ENCODE measurements around the gene LPIN1.

LPIN1 gene

DNA sequence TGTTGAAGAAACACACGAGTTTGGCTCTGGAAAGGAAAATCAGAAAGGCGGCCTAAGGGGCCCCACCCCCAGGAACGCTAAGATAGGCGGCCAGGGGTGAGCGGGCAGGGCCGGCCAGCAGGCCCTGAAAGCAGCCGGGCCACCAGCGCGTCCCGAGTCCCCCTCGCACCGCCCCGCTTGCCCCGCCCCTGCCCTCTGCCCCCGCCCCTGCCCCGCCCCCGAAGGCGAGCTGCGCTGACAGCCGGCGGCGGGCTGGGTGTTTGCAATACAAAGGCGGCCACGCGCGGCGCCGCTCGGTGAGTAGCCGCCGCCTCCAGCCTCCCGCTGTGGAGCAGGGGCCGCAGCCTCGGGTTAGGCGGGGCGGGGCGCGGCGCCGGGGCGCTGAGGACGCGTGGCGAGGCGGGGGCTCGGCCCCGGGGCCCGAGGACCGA is at the start of gene LPIN1:
Gene LPIN1, plus strand, starts transcription at position 257 of the 431 bp plus-strand sequence. CDS start 18,910 bp downstream, outside the sequence.
- DNase-seq (ENCODE audit: low read depth): peak; percentile 75

GRCh38 chr2:11696736-11697102 is 49.7 kb upstream of the LPIN1 start:
- DNase-seq (ENCODE audit: low read depth): no peak

DNA sequence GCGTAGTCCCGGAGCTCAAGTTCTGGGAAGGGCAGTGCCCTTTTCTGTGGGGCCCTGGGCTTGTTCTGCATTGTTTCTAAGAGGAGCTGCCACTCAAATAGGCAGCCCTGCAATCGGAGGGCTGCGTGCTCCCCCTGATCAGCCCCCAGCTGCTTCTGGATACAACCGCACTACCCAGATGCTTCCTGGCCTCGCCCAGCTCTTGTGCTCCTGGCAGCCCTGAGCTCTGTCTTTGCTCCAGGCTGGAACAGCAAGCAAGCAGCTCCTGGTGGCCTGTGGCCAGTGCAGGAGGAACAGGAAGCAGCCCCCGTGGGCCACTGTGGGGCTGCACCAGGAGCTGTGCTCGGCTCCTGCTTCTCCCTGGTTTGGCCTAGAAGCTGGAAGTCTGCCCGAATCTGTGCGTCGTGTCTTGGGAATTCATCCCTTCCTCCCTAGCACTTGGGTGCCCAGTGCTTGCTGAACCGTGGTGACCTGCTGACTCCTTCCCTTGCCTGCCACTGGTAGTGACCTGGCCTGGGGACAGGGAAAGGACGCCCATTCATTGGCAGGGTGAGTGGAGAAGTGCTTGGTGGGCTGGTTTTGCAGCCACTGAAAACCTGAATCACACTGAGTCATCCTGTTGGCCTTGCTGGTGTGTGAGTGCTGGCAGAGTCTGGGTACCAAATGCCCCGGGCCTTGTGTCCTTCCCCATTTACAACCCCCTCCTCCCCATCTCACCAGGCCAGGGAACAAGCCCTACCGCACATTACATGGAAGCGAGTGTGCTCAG is 49.1 kb upstream of the LPIN1 start:
- DNase-seq (ENCODE audit: low read depth): no peak

DNA sequence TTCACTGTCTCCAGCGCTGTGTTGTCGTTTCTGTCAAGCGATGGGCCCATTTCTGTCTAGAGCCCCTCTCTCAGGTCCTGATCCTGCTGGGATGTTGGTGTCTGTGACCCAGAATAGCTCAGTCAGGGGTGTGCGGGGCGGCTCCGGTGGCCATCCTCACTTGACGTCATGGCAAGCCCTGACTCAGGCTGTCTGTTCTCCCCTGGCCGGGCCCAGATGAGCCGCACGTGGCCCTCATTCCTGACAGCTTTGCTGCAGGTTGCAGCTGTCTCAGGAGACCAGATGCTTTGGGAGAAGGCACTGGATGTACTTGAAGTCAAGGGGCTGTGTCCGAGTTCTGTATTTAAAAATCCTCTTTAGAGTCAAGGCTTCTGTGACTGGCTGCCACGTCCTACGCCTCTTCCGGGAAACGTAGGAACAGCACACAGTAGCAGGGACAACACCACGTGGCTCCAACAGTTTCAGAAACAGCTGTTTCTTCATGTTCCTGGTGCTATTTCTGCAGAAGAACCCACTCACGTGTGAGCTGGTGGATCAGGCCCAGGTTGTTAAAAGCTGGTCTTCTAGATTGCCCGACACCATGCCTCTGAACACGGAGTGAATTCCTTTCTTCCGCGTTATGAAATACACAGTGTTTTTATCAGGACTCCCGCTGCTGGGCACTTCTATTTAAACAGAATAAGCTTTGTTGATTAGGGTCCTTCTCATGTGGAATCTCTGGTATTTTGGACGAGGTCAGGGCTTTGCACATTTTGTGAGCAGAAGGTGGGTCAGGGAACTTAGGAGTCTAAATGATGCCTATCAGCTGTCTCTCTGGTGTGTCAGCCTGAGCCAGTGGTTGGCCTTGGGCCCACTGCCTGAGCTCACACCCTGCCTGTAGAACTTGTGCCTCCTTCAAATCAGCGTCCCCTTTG is 48.2 kb upstream of the LPIN1 start:
- DNase-seq (ENCODE audit: low read depth): no peak

DNA sequence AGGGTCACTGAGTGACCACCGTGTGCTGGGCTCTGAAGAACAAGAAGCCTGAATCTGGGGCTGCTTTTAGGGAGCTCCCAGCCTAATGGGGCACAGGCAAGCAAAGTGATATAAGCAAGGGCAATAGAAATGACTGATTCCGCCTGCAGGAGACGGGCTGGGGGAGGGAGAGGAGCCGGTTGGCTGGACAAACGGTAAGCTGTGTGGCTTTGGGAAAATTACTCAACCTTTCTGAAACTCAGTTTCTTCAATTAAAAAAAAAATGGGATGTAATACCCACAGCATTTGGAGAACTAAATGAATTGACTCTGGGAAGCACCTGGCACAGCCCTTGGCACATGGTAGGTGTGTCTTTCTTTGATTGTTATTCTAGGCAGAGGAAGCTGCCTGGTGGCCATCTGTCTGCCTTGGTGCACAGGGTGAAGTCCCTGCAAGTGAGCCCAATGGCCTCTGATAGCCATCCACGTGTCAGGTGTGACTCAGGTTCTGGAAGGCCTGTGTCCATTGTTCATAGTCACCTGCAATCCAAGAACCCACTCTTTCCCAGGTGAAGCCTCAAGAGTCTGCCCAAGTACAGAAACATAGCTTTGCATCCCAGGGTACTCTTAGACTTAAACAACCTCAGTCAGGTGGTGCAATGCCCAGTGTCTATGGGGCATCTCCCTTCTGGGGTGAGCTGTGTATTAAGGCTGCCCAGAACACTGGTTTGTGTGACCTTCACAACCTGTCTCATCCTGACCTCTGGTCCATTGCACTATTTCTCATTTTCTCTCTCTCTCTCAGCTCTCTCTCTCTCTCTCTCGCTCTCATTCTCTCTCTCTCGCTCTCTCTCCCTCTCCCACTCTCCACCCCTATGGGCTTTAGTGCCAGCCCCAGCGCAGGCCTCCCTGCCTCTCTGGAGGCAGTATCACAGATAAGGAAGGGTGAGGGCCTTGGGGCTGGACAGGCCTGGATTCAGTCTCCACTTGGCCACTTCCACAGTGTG is 46.5 kb upstream of the LPIN1 start:
- DNase-seq (ENCODE audit: low read depth): no peak

- DNase-seq (ENCODE audit: low read depth): no peak
Observed at GRCh38 chr2:11701206-11701605, 45.2 kb upstream of the LPIN1 start.

- DNase-seq (ENCODE audit: low read depth): no peak
Observed at GRCh38 chr2:11701751-11702301, 44.6 kb upstream of the LPIN1 start.

DNA sequence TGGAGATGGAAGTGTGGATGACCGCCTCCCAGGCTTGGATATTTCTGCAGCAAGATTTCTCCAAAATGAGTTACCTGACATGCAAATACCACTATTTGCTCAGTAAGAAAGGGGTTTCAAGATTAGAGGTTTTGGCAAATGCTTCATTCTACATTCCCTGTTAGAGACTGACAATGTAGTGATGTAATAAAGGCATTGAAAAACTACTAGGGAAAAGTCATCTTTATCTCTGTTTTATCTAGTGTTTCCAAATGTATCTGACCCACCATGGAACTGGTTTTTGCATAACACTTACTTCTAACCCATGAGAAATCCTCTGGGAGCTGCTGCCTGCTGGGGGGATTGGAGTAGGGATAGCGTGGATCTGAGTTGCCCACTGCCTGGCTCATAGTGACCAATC is 43.5 kb upstream of the LPIN1 start:
- DNase-seq (ENCODE audit: low read depth): no peak

GRCh38 chr2:11703700-11704099 is 42.7 kb upstream of the LPIN1 start:
- no peak for DNase-seq (ENCODE audit: low read depth)

- no peak for DNase-seq (ENCODE audit: low read depth)
Observed at GRCh38 chr2:11705063-11705462, 41.4 kb upstream of the LPIN1 start.

- no peak for DNase-seq (ENCODE audit: low read depth)
Observed at GRCh38 chr2:11705711-11706110, 40.7 kb upstream of the LPIN1 start.

GRCh38 chr2:11708106-11708505 is 38.3 kb upstream of the LPIN1 start:
- no peak for DNase-seq (ENCODE audit: low read depth)

GRCh38 chr2:11709293-11709692 is 37.1 kb upstream of the LPIN1 start:
- no peak for DNase-seq (ENCODE audit: low read depth)

- DNase-seq (ENCODE audit: low read depth): peak; percentile 60
Observed at GRCh38 chr2:11710210-11710609, 36.2 kb upstream of the LPIN1 start.

GRCh38 chr2:11710632-11711353 is 35.6 kb upstream of the LPIN1 start:
- DNase-seq (ENCODE audit: low read depth): no peak

DNA sequence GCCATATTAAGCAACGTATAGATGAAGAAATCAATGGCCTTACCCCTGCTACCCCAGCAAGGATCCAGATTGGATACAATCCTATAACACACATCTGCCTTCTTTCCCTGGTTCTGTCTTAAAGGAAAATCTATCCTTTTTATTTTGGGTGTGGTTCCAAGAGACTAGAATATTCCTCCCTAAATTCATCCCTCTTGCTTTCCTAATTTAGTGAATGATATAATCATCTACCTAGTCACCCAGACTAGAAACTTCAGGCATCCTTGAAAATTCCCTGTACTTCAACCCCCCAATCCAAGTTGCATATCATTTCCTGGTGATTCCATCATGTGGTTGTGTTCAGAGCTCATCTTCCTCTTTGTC is 35.1 kb upstream of the LPIN1 start:
- no peak for DNase-seq (ENCODE audit: low read depth)

GRCh38 chr2:11711751-11712150 is 34.7 kb upstream of the LPIN1 start:
- DNase-seq (ENCODE audit: low read depth): no peak

GRCh38 chr2:11712866-11713265 is 33.6 kb upstream of the LPIN1 start:
- no peak for DNase-seq (ENCODE audit: low read depth)

GRCh38 chr2:11713815-11714214 is 32.6 kb upstream of the LPIN1 start:
- DNase-seq (ENCODE audit: low read depth): no peak

- DNase-seq (ENCODE audit: low read depth): no peak
Observed at GRCh38 chr2:11715987-11716652, 30.3 kb upstream of the LPIN1 start.

Measured in stromal cell of bone marrow (primary cell).